ENCODE results near the gene TMEM185B. TPM values are rescaled to one million over a fixed set of nuclear protein-coding genes. Genes with fewer than 3 reads are reported as not detected.

Gene TMEM185B
- total RNA-seq, 1 experiment from 2014 or later, result 29.1 TPM

GRCh38 chr2:120195553-120195952 is 27.6 kb downstream of the TMEM185B start:
- in situ Hi-C loops (cut with HindIII; ENCODE audit: low pct_unique_long_range_greater_than_20kb, low sequenced_read_pairs), result no loop called here
- no peak for DNase-seq (ENCODE audit: low read depth, low spot score)

GRCh38 chr2:120192280-120192679 is 30.9 kb downstream of the TMEM185B start:
- in situ Hi-C loops (cut with HindIII; ENCODE audit: low pct_unique_long_range_greater_than_20kb, low sequenced_read_pairs), result no loop called here
- DNase-seq (ENCODE audit: low read depth, low spot score), result no peak

GRCh38 chr2:120189189-120189588 is 34.0 kb downstream of the TMEM185B start:
- in situ Hi-C loops (cut with HindIII; ENCODE audit: low pct_unique_long_range_greater_than_20kb, low sequenced_read_pairs), result no loop called here
- no peak for DNase-seq (ENCODE audit: low read depth, low spot score)

GRCh38 chr2:120182019-120182560 is 41.1 kb downstream of the TMEM185B start:
- in situ Hi-C loops (cut with HindIII; ENCODE audit: low pct_unique_long_range_greater_than_20kb, low sequenced_read_pairs), result no loop called here
- DNase-seq (ENCODE audit: low read depth, low spot score), result no peak

GRCh38 chr2:120180066-120180465 is 43.1 kb downstream of the TMEM185B start:
- in situ Hi-C loops (cut with HindIII; ENCODE audit: low pct_unique_long_range_greater_than_20kb, low sequenced_read_pairs), result no loop called here

GRCh38 chr2:120179396-120179795 is 43.8 kb downstream of the TMEM185B start:
- in situ Hi-C loops (cut with HindIII; ENCODE audit: low pct_unique_long_range_greater_than_20kb, low sequenced_read_pairs), result no loop called here
- DNase-seq (ENCODE audit: low read depth, low spot score), result no peak

More at GRCh38 chr2:120180066-120180465, 43.1 kb downstream of the TMEM185B start:
- no peak for DNase-seq (ENCODE audit: low read depth, low spot score)

GRCh38 chr2:120177973-120178372 is 45.2 kb downstream of the TMEM185B start:
- in situ Hi-C loops (cut with HindIII; ENCODE audit: low pct_unique_long_range_greater_than_20kb, low sequenced_read_pairs), result no loop called here
- no peak for DNase-seq (ENCODE audit: low read depth, low spot score)

- in situ Hi-C loops (cut with HindIII; ENCODE audit: low pct_unique_long_range_greater_than_20kb, low sequenced_read_pairs), result no loop called here
- DNase-seq (ENCODE audit: low read depth, low spot score), result peak; percentile 22
These were observed 46.1 kb downstream of the TMEM185B start for GRCh38 chr2:120177001-120177621.

GRCh38 chr2:120176526-120176925 is 46.7 kb downstream of the TMEM185B start:
- DNase-seq (ENCODE audit: low read depth, low spot score), result no peak
- in situ Hi-C loops (cut with HindIII; ENCODE audit: low pct_unique_long_range_greater_than_20kb, low sequenced_read_pairs), result no loop called here

GRCh38 chr2:120174963-120175581 is 48.1 kb downstream of the TMEM185B start:
- in situ Hi-C loops (cut with HindIII; ENCODE audit: low pct_unique_long_range_greater_than_20kb, low sequenced_read_pairs), result no loop called here
- DNase-seq (ENCODE audit: low read depth, low spot score), result peak; percentile 67

Small RNA genes lying within 50 kb of the gene (small RNA-seq; reads per million reads assigned to genes)
- 0 reads per million in 2 experiments for gene MTND4LP14
- 0 reads per million in 2 experiments for gene RF00019

Other genes starting within 250 kb of the TMEM185B start
- 7.1 and 7.9 TPM in 2 replicates for gene EPB41L5, start 210.3 kb downstream of the TMEM185B start, total RNA-seq (2014; rRNA removed; shearing (Covaris generic))
- 31.5 and 33.5 TPM in 2 replicates for gene RALB, start 29.5 kb upstream of the TMEM185B start, total RNA-seq (2014; rRNA removed; shearing (Covaris generic))
- not detected in 2 replicates for gene INHBB, start 122.7 kb upstream of the TMEM185B start, total RNA-seq (2014; rRNA removed; shearing (Covaris generic))